GM18499 (cell line): ENCODE results near the gene ZNF41.

ENCODE experiments used
- ATAC-seq: cut with Tn5 transposase; IDR thresholded peaks from one replicate; pipeline ENCODE4 v1.9.1; 2021; ENCODE audit warnings: moderate number of reproducible peaks; ENCODE audit not compliant: insufficient read depth, unreplicated experiment

Gene ZNF41

GRCh38 chrX:47420962-47421361, 62.1 kb downstream of the ZNF41 start:
- no peak for ATAC-seq

GRCh38 chrX:47420265-47420664, 62.8 kb downstream of the ZNF41 start:
- ATAC-seq, result no peak

GRCh38 chrX:47413179-47413594, 69.8 kb downstream of the ZNF41 start:
- no peak for ATAC-seq
